ENCODE results near the gene ZNF217. TPM values are rescaled to one million over a fixed set of nuclear protein-coding genes. Genes with fewer than 3 reads are reported as not detected.
"Not testable (repeated sequence)": the region's sequence is repeated elsewhere in the genome, so short reads cannot be mapped to it uniquely, and the experiment has no call there.

Gene ZNF217
- total RNA-seq, 2 experiments from 2014 or later = 39.7 to 68.4 TPM

- CTCF ChIA-PET (ENCODE audit: unreplicated experiment) = no interaction called here
- Histone ChIP-seq H3K4me2 (ENCODE audit: low read length) (no peak overlapping the region), H3K9me3 (ENCODE audit: low read length) (no peaks in the 10 kb centered on the region), H3K27ac (ENCODE audit: low read depth, low read length, poor library complexity, severe bottlenecking) (no peak overlapping the region), H4K20me1 (ENCODE audit: insufficient read depth, low read length) (no peaks in the 10 kb centered on the region), H3K36me3 (ENCODE audit: insufficient read depth, low read length) (no peaks in the 10 kb centered on the region), H3K9me2 (ENCODE audit: insufficient read depth, low read length) (no peaks in the 10 kb centered on the region), H2AFZ (ENCODE audit: low read length) (no peak overlapping the region), H3K4me3 (ENCODE audit: low read depth, low read length, poor library complexity, severe bottlenecking) (no peak overlapping the region), H3K79me2 (ENCODE audit: insufficient read depth, low read depth, low read length) (no peaks in the 10 kb centered on the region), H3K4me1 (ENCODE audit: insufficient read depth, low read length, poor library complexity, severe bottlenecking) (peaks cover 14% of the 10 kb centered on the region)
- no peak for DNase-seq (ENCODE audit: low spot score)
- no TSS peak for BruUV-seq (replicated peaks)
- TF ChIP-seq EZH2phosphoT487 (IDR thresholded peaks at IDR 0.05; ENCODE audit: borderline replicate concordance, low read depth, low read length) (no peak), CTCF (conservative IDR thresholded peaks at IDR 0.05; ENCODE audit: low read length) (no peak)
- intact Hi-C loops (cut with micrococcal nuclease; ENCODE audit: unreplicated experiment) = no loop called here
- POLR2A ChIA-PET = no interaction called here
Measured at GRCh38 chr20:53534037-53534436, 59.6 kb downstream of the ZNF217 start.

GRCh38 chr20:53533500-53533899 is 60.1 kb downstream of the ZNF217 start:
- Histone ChIP-seq H3K9me3 (ENCODE audit: low read length) (no peaks in the 10 kb centered on the region), H2AFZ (ENCODE audit: low read length) (peak overlapping the region; percentile 48; the same call in 1 of the 2 replicates), H3K27ac (ENCODE audit: low read depth, low read length, poor library complexity, severe bottlenecking) (peak overlapping the region; percentile 21), H3K9me2 (ENCODE audit: insufficient read depth, low read length) (no peaks in the 10 kb centered on the region), H3K36me3 (ENCODE audit: insufficient read depth, low read length) (no peaks in the 10 kb centered on the region), H3K79me2 (ENCODE audit: insufficient read depth, low read depth, low read length) (no peaks in the 10 kb centered on the region), H3K4me1 (ENCODE audit: insufficient read depth, low read length, poor library complexity, severe bottlenecking) (peaks cover 14% of the 10 kb centered on the region), H4K20me1 (ENCODE audit: insufficient read depth, low read length) (no peaks in the 10 kb centered on the region), H3K4me2 (ENCODE audit: low read length) (0 out of 2 replicates have a peak overlapping the region, but pooled peaks have one; percentile 33), H3K4me3 (ENCODE audit: low read depth, low read length, poor library complexity, severe bottlenecking) (no peak overlapping the region)
- intact Hi-C loops (cut with micrococcal nuclease; ENCODE audit: unreplicated experiment) = no loop called here
- BruUV-seq (replicated peaks) = no TSS peak
- no peak for DNase-seq (ENCODE audit: low spot score)
- ChIA-PET POLR2A (interaction anchor here (0.7 kb wide), 1 partner anchor 34 kb away, joined by 3 read pairs; no protein-coding TSS in a partner anchor), CTCF (ENCODE audit: unreplicated experiment) (no interaction called here)
- no peak for TF ChIP-seq CTCF (conservative IDR thresholded peaks at IDR 0.05; ENCODE audit: low read length)
- TF ChIP-seq EZH2phosphoT487 (IDR thresholded peaks at IDR 0.05; ENCODE audit: borderline replicate concordance, low read depth, low read length) = no peak

GRCh38 chr20:53532654-53533312 is 60.9 kb downstream of the ZNF217 start:
- Histone ChIP-seq H3K4me1 (ENCODE audit: insufficient read depth, low read length, poor library complexity, severe bottlenecking) (peaks cover 14% of the 10 kb centered on the region), H3K4me2 (ENCODE audit: low read length) (peak overlapping the region; percentile 33), H3K27ac (ENCODE audit: low read depth, low read length, poor library complexity, severe bottlenecking) (peak overlapping the region; percentile 21), H2AFZ (ENCODE audit: low read length) (peak overlapping the region; percentile 48; the same call in 1 of the 2 replicates)
- CTCF ChIA-PET (ENCODE audit: unreplicated experiment); H3K79me2 ChIP-seq (ENCODE audit: insufficient read depth, low read depth, low read length); BruUV-seq (replicated peaks); H4K20me1 ChIP-seq (ENCODE audit: insufficient read depth, low read length); H3K9me3 ChIP-seq (ENCODE audit: low read length); H3K36me3 ChIP-seq (ENCODE audit: insufficient read depth, low read length); H3K9me2 ChIP-seq (ENCODE audit: insufficient read depth, low read length); intact Hi-C loops (cut with micrococcal nuclease; ENCODE audit: unreplicated experiment); H3K4me3 ChIP-seq (ENCODE audit: low read depth, low read length, poor library complexity, severe bottlenecking): not testable (repeated sequence)
- DNase-seq (ENCODE audit: low spot score) = peak; percentile 52
- POLR2A ChIA-PET = interaction anchor here (0.7 kb wide), 3 partner anchors 19 to 864 kb away, joined by 3 to 4 read pairs (median 3); no protein-coding TSS in a partner anchor

Data from OCI-LY7 (cell line).